ENCODE results near the gene AKAP8L. TPM values are rescaled to one million over a fixed set of nuclear protein-coding genes. Genes with fewer than 3 reads are reported as not detected.
A peak's percentile ranks its signal among the peaks of the same experiment; 100 is the strongest.

Gene AKAP8L
- polyA plus RNA-seq, 1 of the 3 experiments (the other 2 are of a cell fraction): 44.7 TPM

- Histone ChIP-seq H3K4me1 (ENCODE audit: control insufficient read depth in 1 of 2, insufficient read depth in 2 of 2, low read depth in 1 of 2, low read length in 1 of 2) (peaks cover 9 to 23% of the 10 kb centered on the region in 2 experiments; a peak in 1 of 4 replicates), H4K20me1 (ENCODE audit: insufficient read depth) (peaks cover 59% of the 10 kb centered on the region), H3K4me2 (no peak overlapping the region), H3K27ac (ENCODE audit: low read depth in 2 of 2, low read length in 1 of 2) (no peak overlapping the region), H3K9me3 (no peaks in the 10 kb centered on the region), H2AFZ (ENCODE audit: low read depth) (no peak overlapping the region), H3K79me2 (ENCODE audit: insufficient read depth) (peaks cover 68% of the 10 kb centered on the region), H3K4me3 (ENCODE audit: low read depth in 2 of 2, low read length in 1 of 2) (no peak overlapping the region), H3F3A (replicated peaks; ENCODE audit: insufficient read depth) (peaks cover 3% of the 10 kb centered on the region), H3K9ac (no peak overlapping the region), H3K27me3 (ENCODE audit: insufficient read depth) (no peaks in the 10 kb centered on the region), H3K9me2 (no peaks in the 10 kb centered on the region), H3K36me3 (replicated peaks in 1 of 2; ENCODE audit: control insufficient read depth in 1 of 2, insufficient read depth in 2 of 2, low read length in 1 of 2) (peaks cover 25 to 49% of the 10 kb centered on the region in 2 experiments)
- peak; percentile 25 for DNase-seq
- TF ChIP-seq, protein P1, sequence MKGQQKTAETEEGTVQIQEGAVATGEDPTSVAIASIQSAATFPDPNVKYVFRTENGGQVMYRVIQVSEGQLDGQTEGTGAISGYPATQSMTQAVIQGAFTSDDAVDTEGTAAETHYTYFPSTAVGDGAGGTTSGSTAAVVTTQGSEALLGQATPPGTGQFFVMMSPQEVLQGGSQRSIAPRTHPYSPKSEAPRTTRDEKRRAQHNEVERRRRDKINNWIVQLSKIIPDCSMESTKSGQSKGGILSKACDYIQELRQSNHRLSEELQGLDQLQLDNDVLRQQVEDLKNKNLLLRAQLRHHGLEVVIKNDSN (IDR thresholded peaks at IDR 0.05; ENCODE audit: borderline replicate concordance, low read depth): no peak
- TF ChIP-seq MEF2A (IDR thresholded peaks at IDR 0.05; ENCODE audit: borderline replicate concordance, low read depth) (no peak), SMC3 (IDR thresholded peaks at IDR 0.05; ENCODE audit: low read depth, low read length) (no peak), TAF1 (IDR thresholded peaks at IDR 0.05; ENCODE audit: borderline replicate concordance, low read depth, low read length) (no peak), GATA2 (CRISPR knock-in tag; IDR thresholded peaks at IDR 0.05) (no peak), TCF12 (IDR thresholded peaks at IDR 0.05) (no peak), JUND (IDR thresholded peaks at IDR 0.05) (no peak), TEAD4 (IDR thresholded peaks at IDR 0.05; ENCODE audit: borderline replicate concordance, insufficient read depth) (no peak), YY1 (IDR thresholded peaks at IDR 0.05; ENCODE audit: low read depth) (no peak)
- TF ChIP-seq, protein P2, sequence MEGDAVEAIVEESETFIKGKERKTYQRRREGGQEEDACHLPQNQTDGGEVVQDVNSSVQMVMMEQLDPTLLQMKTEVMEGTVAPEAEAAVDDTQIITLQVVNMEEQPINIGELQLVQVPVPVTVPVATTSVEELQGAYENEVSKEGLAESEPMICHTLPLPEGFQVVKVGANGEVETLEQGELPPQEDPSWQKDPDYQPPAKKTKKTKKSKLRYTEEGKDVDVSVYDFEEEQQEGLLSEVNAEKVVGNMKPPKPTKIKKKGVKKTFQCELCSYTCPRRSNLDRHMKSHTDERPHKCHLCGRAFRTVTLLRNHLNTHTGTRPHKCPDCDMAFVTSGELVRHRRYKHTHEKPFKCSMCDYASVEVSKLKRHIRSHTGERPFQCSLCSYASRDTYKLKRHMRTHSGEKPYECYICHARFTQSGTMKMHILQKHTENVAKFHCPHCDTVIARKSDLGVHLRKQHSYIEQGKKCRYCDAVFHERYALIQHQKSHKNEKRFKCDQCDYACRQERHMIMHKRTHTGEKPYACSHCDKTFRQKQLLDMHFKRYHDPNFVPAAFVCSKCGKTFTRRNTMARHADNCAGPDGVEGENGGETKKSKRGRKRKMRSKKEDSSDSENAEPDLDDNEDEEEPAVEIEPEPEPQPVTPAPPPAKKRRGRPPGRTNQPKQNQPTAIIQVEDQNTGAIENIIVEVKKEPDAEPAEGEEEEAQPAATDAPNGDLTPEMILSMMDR (IDR thresholded peaks at IDR 0.05): no peak
- ChIA-PET POLR2A (no interaction called here), CTCF (interaction anchor here (0.6 kb wide), 1 partner anchor 667 kb away, joined by 3 read pairs; no protein-coding TSS in a partner anchor)
- WGBS (ENCODE audit: low lambda C conversion rate): 93% methylated on average over 18 of the region's 22 CpGs
These were observed 45.1 kb downstream of the AKAP8L start for GRCh38 chr19:15373644-15374043.

GRCh38 chr19:15372891-15373301, 45.9 kb downstream of the AKAP8L start:
- no peak overlapping the region for H2AFZ ChIP-seq (ENCODE audit: low read depth)
- H3F3A ChIP-seq (replicated peaks; ENCODE audit: insufficient read depth): no peaks in the 10 kb centered on the region
- ChIA-PET POLR2A (interaction anchor here (0.5 kb wide), 1 partner anchor 36 kb away, joined by 4 read pairs; no protein-coding TSS in a partner anchor), CTCF (interaction anchor here (0.6 kb wide), 1 partner anchor 668 kb away, joined by 3 read pairs; no protein-coding TSS in a partner anchor)
- H3K4me2 ChIP-seq: no peak overlapping the region
- H3K79me2 ChIP-seq (ENCODE audit: insufficient read depth): peaks cover 61% of the 10 kb centered on the region
- 100% methylated on average over 2 of the region's 30 CpGs for WGBS (ENCODE audit: low lambda C conversion rate)
- peaks cover 9 to 21% of the 10 kb centered on the region in 2 experiments; a peak in 1 of 4 replicates for H3K4me1 ChIP-seq (ENCODE audit: control insufficient read depth in 1 of 2, insufficient read depth in 2 of 2, low read depth in 1 of 2, low read length in 1 of 2)
- H3K9me2 ChIP-seq: no peaks in the 10 kb centered on the region
- peak; percentile 21 for DNase-seq
- no peaks in the 10 kb centered on the region for H3K9me3 ChIP-seq
- H3K9ac ChIP-seq: no peak overlapping the region
- peaks cover 53% of the 10 kb centered on the region for H4K20me1 ChIP-seq (ENCODE audit: insufficient read depth)
- H3K4me3 ChIP-seq (ENCODE audit: low read depth in 2 of 2, low read length in 1 of 2): no peak overlapping the region
- no peak overlapping the region for H3K27ac ChIP-seq (ENCODE audit: low read depth in 2 of 2, low read length in 1 of 2)
- no peaks in the 10 kb centered on the region for H3K27me3 ChIP-seq (ENCODE audit: insufficient read depth)
- peaks cover 25 to 56% of the 10 kb centered on the region in 2 experiments for H3K36me3 ChIP-seq (replicated peaks in 1 of 2; ENCODE audit: control insufficient read depth in 1 of 2, insufficient read depth in 2 of 2, low read length in 1 of 2)
- no peak for TF ChIP-seq TAF1 (IDR thresholded peaks at IDR 0.05; ENCODE audit: borderline replicate concordance, low read depth, low read length)
- no peak for TF ChIP-seq FOXJ3 (CRISPR knock-in tag; IDR thresholded peaks at IDR 0.05)
- no peak for TF ChIP-seq TCF12 (IDR thresholded peaks at IDR 0.05)
- no peak for TF ChIP-seq FOSL2 (IDR thresholded peaks at IDR 0.05; ENCODE audit: borderline replicate concordance, low read depth)
- TF ChIP-seq MAX (IDR thresholded peaks at IDR 0.05; ENCODE audit: low read depth): no peak
- no peak for TF ChIP-seq EZH2phosphoT487 (IDR thresholded peaks at IDR 0.05; ENCODE audit: borderline replicate concordance, low read depth)
- no peak for TF ChIP-seq FOXM1 (IDR thresholded peaks at IDR 0.05; ENCODE audit: low read depth)
- no peak for TF ChIP-seq SIN3A (IDR thresholded peaks at IDR 0.05; ENCODE audit: borderline replicate concordance, low read depth, low read length)
- TF ChIP-seq, protein P2 (IDR thresholded peaks at IDR 0.05): no peak
- no peak for TF ChIP-seq JUND (IDR thresholded peaks at IDR 0.05)
- TF ChIP-seq ZBTB33 (IDR thresholded peaks at IDR 0.05; ENCODE audit: borderline replicate concordance, low read depth): no peak

All from SK-N-SH (cell line).